Inferior parietal cortex (tissue), 1 donor: ENCODE results near the gene BARX2.

Source experiments
- DNase-seq: peaks from one replicate; pipeline ENCODE4 v3.0.0-alpha.2; 2016; ENCODE audit errors: extremely low spot score

Gene BARX2

DNA sequence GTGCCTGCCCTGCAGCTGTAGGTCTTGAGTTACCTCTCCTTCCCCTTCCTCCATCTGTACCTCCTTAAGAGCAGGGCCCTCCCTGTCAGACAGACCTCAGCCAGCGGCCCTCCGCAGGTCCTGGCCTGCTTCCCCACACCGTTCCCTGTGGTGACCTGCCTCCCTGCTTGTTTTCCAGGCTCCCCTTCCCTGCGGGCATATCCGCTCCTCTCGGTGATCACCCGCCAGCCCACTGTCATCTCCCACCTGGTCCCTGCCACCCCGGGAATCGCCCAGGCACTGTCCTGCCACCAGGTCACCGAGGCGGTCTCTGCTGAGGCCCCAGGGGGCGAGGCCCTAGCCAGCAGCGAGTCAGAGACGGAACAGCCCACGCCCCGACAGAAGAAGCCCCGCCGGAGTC, 60.9 kb downstream of the BARX2 start:
- DNase-seq, result no peak

DNA sequence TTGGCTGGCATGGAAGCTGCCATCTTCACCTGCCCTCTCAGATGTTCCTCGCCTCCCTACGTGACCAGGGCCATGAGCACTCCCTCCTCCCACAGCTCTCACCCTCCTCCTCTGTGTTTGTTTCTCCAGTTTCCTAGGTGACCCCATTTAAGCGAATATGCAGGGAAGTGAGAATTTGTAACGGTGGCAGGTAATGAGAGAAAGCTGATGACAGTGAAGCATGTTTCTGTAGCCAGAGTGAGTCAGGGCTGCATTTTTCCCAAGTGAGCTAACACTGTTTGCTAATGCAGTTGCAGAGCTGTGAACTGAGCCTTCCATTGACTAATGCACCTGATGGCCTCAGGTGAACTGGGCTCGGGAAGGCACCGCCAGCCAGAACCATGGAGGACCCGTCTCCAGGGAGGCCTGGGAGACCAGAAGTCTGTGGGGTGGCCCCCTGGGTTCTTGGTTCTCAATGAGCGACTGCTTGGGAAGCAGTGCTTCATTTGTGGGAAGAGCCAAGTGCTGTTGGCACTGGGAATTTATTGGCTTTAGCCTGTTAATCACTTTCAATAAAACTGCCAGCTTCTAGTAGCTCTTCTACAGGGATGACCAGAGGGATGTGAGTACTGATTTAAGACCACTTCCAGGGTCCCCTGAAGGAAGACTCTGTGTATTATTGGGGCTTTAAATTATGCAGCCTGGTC, 64.5 kb downstream of the BARX2 start:
- DNase-seq, result no peak

DNA sequence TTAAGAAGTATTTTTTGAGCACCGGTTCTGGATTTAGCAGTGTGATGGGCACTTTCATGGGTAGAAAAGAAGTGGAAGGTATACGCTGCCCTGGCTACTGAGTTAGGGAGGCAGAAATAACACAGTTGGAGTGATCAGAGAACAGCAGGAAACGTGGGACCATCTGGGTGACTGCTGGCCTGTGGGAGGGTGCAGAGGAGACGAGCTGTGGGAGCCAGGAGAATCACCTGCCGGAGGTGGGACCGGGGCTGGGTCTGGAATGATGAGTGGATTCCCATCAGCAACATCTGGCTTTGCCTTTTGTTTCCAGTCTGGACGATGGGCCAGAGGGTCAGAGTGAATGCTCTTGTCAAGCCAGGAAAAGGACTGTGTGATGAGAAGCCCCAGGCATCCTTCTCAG, 66.5 kb downstream of the BARX2 start:
- no peak for DNase-seq

DNA sequence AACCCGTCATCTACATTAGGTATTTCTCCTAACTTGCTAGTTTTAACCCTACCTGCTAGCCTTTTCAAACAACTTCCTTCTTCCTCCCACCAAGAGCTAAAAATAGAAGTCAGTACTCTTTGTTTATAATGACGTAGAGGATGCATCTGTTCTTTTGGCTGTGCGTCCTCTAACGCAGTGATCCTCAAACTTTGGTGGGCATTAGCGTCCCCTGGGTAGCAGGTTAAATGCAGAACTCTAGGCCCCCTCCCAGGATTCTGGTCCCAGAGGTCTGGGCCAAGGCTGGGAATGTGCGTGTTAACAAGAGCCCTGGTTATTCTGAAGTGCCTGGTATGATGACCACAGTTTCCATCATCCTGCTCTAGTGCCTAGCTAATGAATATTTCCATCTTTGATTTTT, 67.6 kb downstream of the BARX2 start:
- DNase-seq, result no peak

DNA sequence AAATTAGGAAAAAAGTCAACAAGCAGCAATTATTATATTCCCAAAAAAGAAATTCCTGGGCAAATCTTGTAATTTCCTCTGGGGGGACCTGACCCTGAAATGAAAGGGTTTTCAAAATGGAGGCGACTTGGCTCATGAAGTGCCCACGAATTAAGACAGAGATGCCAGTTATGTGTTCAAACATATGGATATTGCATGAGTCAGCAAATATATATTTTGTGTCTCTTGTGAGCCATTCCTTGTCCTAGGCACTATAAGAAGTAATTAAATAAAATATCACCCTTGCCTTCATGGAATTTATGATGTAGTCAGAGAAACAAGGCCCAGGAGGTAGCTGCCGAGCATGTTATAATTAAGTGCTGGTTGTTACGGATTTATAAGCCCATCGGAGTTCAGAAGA, 68.6 kb downstream of the BARX2 start:
- DNase-seq, result no peak

DNA sequence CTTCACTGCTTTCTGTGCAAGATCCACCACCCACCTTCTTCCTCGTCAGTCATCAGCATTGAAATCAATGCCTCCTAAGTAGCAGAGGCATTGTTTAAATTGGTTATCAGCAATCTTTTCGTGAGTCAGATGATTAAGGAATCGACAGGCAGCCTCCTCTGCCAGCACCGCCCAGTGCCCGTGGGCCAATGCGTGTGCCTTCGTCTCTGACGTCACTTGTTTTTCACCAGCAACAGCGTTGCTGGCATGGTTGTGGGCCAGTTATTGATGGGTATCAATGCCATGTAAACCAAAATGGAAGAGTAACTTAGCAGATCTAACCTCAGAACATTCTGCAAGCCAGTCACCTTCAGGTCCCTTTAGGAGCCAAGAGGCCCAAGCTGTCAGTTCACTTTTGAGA, 69.6 kb downstream of the BARX2 start:
- no peak for DNase-seq

DNA sequence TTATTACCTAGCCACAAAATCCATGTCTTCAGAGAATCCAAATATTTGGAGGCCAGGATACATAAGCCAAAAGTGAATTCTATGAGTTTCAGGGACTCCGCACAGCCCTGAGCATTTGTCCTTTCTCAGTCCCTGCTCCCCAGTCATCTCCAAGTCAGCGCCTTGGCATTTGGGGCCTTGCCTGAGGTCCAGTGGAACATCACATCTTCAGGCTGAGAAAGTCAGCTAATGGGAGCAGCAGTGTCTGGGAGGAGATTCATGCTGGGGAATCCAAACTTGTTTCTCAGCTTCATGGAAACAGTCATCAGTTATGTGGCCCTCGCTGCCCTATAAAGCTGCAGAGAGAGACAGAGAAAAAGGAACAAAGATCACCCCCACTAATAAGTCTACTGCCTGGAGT, 70.9 kb downstream of the BARX2 start:
- DNase-seq, result no peak

DNA sequence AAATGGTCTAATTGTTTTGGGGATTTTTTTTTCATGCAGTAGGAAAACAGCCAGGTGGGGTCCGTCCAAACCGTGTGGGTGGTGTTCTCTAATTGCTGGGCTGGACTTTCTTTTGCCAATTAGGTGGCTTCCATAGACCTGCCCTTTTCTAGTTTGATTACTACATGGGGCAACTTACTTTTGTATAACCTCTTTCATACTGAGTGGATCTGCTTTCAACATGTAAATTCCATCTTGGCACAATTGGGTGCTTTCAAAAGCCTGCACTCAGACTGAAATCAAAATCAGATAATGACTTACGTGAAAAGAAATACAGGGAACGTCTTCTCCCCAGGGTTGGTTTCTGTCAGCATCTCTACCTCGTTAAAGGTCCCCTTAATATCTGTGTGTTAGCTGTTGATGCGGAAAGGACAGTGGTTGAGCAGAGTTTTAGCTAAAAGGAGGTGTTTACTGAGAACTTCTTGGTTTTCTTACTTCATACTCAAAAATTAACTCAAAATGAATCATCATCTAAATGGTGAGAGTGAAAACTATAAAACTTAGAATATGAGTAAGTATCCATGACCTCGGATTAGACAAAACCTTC, 72.1 kb downstream of the BARX2 start:
- no peak for DNase-seq

DNA sequence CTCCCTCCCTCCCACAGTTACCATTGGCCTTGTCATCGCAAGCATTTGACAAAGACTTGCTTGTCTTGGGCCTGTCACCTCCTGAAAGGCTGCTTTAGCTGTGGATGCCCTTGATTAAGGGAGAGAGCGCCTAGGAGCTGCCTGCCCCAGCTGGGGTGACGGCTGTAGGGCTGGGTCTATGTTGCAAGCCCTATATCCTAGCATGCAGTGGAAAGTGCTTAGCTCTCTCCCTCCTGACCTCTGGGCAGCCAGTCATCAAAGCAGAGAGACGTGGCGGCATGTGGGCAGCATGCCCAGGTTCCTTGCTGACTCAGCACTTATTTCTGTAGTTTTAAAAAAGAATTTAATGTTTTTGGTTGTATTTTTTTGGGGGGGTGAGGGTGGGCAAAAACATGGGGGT, 75.9 kb downstream of the BARX2 start:
- no peak for DNase-seq

DNA sequence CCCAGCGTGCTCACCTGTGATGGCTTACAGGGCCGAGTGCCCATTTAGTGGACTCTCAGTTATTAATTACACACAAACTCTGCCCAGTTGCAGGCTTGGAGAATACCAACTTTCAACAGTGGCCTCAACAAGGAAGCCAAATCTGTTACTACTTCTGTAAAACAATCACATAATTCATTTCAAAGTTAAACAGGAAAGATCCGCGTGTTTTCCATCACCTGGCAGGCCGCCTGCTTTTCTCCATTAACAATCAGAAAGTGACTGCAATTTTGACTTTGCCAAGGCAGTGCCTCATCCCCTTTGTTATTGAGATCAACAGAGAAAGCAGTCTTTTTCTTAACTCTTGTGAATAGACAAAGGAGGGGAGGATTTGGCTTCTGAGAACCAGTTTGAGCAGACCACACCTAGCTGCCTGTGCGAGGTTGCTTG, 77.7 kb downstream of the BARX2 start:
- no peak for DNase-seq

DNA sequence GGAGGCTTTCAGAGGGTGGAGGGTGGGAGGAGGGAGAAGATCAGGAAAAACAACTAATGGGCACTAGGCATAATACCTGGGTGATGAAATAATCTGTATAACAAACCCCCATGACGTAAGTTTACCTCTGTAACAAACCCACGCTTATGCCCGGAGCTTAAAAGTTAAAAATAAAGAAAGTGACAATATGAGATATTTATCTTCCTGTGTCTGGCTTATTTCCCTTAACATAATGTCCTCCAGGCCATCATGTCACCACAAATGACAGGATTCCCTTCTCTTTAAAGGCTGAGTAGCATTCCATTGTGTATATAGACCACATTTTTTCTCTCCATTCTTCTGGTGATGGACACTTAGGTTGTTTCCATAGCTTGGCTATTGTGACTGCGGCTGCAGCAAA, 79.5 kb downstream of the BARX2 start:
- DNase-seq, result no peak

DNA sequence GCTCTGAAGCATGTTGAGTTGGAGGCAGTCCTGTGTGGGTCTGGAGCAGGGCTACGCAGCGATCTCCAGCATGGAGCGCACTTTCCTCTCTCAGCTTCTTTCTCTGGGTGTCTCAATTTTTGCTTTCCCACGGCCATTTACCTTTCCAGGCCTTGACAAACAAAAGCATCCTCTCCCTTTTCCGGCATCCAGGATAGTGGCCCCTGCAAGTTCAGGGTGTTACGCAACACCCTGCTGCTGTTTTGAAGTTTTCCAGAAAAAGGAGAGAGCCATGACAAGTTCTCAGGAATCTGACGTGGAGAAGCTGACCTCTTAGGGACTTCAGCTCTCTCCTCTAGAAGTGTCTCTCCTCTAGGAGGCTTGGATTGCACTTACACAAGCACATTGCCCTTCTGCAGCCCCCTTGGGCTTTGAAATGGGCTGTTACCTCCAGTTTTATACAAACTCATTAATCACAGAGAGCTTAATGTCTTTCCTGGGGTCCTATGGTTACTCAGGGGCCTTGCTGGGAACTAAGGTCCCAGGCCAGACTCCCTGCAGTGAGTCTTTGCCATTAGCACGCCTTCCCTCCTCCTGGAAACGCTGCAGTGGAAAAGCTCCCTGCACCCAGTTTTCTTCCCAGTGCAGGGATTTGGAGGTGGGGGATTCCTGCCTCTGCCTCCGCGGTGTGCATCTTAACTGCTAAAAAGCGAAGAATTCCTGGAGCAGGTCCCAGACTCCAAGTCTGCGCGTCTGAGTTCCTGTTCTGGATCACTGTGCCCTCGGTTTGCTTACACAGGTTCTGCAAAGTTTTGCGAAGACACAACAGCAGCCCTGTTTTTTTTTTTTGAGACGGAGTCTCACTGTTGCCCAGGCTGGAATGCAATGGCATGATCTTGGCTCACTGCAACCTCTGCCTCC, 80.4 kb downstream of the BARX2 start:
- DNase-seq, result no peak

DNA sequence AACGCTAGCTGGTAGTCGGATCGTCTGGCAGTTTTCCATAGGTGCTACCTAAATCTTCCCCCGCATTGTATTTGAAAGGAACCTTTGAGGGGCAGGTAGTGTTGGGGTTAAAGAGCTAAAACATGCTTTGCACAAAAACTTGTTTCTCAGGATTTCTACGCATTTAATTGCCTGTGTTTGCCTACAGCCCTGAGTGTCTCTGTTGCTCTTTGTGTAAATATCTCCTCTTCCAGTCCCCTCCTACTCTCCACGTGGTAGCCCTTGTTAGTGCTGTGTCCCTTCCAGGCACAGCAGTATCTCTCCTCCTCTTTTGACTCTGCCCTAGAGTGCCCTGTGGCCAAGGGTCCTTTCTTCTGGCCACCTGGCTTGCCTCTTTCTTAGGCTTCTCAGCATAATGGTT, 81.7 kb downstream of the BARX2 start:
- no peak for DNase-seq

DNA sequence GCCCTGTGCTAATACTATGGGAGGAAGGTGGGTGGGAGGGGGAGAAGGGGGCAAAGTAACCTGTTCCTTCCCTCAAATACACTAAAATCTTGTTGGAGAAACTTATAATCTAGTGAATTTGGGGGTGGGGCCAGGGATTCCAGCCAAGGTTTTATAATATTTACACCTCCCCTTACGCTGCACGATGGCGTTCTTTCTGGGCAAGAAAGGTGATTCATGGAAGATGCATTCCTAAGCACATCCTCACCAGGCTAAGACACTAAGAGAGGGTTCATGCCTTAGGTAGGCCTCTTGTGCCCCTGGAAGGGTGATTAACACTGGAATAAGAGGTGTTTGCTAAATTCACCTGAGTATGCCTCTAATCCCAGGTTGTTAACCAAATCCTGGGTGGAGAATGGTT, 82.6 kb downstream of the BARX2 start:
- no peak for DNase-seq

DNA sequence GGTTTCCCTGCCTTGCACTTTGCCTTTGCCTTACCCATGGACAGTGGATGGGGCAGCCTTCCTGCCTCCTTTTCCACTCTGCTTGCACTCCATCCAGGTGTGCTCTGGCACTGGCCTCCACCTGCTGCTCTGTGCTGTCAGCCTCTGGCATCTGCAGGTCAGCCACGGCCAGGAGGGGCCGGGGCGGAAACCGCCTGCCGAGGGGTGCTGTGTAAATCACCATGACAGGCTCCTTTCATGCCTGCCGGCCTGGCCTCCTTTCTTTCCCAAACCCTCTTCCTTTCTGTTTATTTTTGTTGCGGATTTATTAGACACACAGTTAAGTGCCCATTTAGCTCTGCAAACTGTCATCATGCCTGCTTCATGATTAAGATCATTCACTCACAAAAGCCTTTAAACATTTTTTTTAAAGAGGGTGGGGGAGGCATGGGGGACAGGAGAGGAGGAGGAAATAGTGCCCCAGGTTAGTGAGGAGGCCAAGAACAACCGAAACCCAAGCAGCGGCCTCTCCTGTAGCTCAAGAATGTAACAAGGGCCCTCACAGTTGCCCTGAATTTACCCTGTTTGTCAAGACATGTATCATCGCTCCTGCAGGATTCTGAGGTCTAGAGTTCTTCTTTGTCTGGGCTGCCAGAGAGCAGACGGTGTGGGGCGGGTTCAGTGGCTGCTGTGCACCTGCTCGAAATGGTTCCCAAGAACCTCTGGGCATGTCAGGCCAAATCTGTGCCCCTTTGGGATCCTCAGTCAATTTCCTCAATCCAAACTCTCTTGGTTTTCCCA, 83.3 kb downstream of the BARX2 start:
- no peak for DNase-seq

DNA sequence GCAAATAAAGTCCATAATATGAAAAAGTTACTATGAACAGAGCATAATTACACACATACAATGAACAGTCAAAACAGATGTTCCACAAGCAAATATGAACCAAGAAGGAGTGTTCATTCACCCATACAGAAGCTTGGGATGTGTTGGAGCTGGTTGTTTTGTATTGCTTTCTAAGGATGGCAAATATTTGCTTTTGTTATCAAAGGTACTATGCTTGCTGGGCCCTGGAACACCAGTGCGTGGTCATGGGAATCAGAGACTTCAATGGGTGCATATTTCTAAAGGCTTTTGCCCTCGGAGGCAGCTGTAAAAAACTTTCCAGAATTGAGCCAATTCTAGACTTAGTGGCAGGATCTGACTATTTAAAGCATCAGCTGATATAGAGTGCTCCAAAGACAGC, 85.1 kb downstream of the BARX2 start:
- no peak for DNase-seq

DNA sequence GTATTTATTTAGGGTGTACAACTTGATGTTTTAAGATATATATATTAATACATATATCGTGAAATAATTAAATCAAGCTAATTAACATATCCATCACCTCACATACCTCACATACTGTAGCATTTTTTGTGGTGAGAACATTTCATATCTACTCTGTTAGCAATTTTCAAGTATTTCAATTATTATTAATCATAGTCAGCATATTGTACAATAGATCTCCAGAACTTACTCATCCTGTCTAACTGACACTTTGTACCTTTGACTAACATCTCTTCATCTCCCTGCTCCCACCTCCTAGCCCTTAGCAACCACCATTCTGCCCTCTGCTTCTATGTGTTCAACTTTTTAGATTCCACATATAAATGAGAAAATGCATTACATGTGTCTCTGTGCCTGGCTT, 108.4 kb downstream of the BARX2 start:
- no peak for DNase-seq

DNA sequence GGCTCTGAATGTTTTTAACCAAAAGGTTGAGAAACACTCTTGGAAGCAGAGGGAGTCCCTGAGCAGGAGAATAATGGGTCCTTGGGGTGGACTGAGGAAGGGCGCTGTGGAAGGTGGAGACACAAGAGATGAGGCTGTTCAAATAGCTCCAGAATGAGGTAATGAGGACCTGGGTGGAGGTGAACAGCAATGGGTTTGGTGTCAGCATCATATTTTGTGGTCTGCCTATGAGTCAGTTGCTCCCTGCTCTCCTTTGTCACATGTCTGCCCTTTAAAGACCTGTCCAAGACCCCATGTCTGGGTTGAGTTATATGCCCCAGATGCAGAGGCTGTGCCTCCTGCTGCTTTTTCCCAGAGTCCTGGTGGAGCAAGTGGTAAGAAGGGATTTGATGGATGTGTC, 113.6 kb downstream of the BARX2 start:
- DNase-seq, result no peak

DNA sequence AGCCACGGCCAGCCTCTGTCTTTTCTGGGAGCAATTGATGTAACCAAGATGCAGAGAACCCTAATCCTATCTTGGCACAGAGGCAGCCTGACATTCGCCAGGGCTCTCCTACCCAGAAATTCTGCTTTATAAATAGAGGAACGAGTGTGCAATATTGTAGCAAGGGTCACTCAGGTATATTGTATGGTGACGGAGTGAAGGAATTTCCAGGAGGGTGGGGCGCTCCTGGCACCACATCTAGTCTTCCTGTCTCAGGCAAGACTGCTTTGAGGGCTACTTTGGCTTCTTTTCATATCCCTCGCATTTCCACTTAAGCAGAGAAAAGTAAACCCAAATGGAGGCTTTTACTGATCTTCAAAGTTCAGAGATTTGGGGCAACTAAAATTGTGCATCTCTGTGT, 114.4 kb downstream of the BARX2 start:
- DNase-seq, result no peak

DNA sequence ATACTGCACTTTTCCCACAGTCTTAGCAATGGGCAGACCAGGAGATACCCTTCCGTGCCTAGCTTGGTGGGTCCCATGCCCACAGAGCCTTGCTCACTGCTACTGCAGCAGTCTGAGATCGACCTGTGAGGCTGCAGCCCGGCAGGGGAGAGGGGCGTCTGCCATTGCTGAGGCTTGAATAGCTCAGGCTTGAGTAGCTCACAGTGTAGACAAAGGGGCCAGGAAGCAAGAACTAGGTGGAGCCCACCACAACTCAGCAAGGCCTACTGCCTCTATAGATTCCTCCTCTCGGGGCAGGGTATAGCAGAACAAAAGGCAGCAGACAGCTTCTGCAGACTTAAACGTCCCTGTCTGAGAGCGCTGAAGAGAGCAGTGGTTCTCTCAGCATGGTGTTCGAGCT, 118.1 kb downstream of the BARX2 start:
- DNase-seq, result no peak
